ENCODE results near the gene NKG7. TPM values are rescaled to one million over a fixed set of nuclear protein-coding genes. Genes with fewer than 3 reads are reported as not detected.
A peak's percentile ranks its signal among the peaks of the same experiment; 100 is the strongest.

NKG7 gene
- total and polyA plus RNA-seq, 2 of the 13 experiments (the other 11 are each of a cell fraction or from before 2014, with no cell fraction given), result 0.40 TPM; not detected in 1

DNA sequence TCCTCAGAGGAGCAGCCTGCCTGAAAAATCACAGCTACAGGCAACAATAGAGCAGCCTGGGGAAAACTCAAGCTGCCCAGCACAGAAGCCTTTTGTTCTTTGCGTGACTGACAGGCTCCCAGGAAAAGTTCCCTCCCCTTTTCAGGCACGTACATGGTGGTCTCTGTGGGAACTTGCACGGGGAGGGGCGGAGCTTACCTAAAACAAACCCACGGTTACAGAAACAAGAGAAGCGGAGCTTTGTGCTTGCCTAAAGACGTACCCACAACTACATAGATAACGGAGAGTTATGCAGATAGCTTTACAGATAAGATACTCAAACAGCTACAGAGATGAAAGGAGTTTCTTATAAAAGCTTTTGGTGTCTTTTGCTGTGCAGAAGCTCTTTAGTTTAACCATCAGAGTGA is 17.7 kb downstream of the NKG7 start (continued):
- TF ChIP-seq, protein P1, sequence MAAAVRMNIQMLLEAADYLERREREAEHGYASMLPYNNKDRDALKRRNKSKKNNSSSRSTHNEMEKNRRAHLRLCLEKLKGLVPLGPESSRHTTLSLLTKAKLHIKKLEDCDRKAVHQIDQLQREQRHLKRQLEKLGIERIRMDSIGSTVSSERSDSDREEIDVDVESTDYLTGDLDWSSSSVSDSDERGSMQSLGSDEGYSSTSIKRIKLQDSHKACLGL (CRISPR knock-in tag; IDR thresholded peaks at IDR 0.05), result no peak
- peak; percentile 94 for TF ChIP-seq ISL2 (CRISPR knock-in tag; IDR thresholded peaks at IDR 0.05)
- TF ChIP-seq KDM3A (CRISPR knock-in tag; IDR thresholded peaks at IDR 0.05; ENCODE audit: low read depth), result no peak; the same call in 1 of the 2 replicates
- TF ChIP-seq, protein P2, sequence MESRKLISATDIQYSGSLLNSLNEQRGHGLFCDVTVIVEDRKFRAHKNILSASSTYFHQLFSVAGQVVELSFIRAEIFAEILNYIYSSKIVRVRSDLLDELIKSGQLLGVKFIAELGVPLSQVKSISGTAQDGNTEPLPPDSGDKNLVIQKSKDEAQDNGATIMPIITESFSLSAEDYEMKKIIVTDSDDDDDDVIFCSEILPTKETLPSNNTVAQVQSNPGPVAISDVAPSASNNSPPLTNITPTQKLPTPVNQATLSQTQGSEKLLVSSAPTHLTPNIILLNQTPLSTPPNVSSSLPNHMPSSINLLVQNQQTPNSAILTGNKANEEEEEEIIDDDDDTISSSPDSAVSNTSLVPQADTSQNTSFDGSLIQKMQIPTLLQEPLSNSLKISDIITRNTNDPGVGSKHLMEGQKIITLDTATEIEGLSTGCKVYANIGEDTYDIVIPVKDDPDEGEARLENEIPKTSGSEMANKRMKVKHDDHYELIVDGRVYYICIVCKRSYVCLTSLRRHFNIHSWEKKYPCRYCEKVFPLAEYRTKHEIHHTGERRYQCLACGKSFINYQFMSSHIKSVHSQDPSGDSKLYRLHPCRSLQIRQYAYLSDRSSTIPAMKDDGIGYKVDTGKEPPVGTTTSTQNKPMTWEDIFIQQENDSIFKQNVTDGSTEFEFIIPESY (CRISPR knock-in tag; IDR thresholded peaks at IDR 0.05), result no peak
- TF ChIP-seq SMARCE1 (IDR thresholded peaks at IDR 0.05; ENCODE audit: borderline replicate concordance), result no peak
- TF ChIP-seq SNAI1 (CRISPR knock-in tag; IDR thresholded peaks at IDR 0.05; ENCODE audit: borderline replicate concordance), result no peak
- TF ChIP-seq, protein P3, sequence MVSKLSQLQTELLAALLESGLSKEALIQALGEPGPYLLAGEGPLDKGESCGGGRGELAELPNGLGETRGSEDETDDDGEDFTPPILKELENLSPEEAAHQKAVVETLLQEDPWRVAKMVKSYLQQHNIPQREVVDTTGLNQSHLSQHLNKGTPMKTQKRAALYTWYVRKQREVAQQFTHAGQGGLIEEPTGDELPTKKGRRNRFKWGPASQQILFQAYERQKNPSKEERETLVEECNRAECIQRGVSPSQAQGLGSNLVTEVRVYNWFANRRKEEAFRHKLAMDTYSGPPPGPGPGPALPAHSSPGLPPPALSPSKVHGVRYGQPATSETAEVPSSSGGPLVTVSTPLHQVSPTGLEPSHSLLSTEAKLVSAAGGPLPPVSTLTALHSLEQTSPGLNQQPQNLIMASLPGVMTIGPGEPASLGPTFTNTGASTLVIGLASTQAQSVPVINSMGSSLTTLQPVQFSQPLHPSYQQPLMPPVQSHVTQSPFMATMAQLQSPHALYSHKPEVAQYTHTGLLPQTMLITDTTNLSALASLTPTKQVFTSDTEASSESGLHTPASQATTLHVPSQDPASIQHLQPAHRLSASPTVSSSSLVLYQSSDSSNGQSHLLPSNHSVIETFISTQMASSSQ (IDR thresholded peaks at IDR 0.05; ENCODE audit: low read depth), result 0 out of 2 replicates have a peak, but pooled peaks have one; percentile 34
- TF ChIP-seq, protein P3 (CRISPR knock-in tag; IDR thresholded peaks at IDR 0.05; ENCODE audit: borderline replicate concordance), result peak; percentile 30; the same call in 1 of the 2 replicates
- TF ChIP-seq U2AF2 (IDR thresholded peaks at IDR 0.05; ENCODE audit: low read depth, low read length), result no peak
- TF ChIP-seq ZNF879 (CRISPR knock-in tag; IDR thresholded peaks at IDR 0.05), result no peak
- TF ChIP-seq CBX1 (IDR thresholded peaks at IDR 0.05; ENCODE audit: low read depth), result no peak
- TF ChIP-seq MAFK (conservative IDR thresholded peaks at IDR 0.05 in 1 of 2, IDR thresholded peaks at IDR 0.05 in 1 of 2; ENCODE audit: low read length in 2 of 2), result no peak
- TF ChIP-seq GFI1 (CRISPR knock-in tag; IDR thresholded peaks at IDR 0.05; ENCODE audit: borderline replicate concordance), result peak; percentile 96
- TF ChIP-seq NFE2L1 (CRISPR knock-in tag; IDR thresholded peaks at IDR 0.05; ENCODE audit: borderline replicate concordance), result no peak
- TF ChIP-seq, protein P4, sequence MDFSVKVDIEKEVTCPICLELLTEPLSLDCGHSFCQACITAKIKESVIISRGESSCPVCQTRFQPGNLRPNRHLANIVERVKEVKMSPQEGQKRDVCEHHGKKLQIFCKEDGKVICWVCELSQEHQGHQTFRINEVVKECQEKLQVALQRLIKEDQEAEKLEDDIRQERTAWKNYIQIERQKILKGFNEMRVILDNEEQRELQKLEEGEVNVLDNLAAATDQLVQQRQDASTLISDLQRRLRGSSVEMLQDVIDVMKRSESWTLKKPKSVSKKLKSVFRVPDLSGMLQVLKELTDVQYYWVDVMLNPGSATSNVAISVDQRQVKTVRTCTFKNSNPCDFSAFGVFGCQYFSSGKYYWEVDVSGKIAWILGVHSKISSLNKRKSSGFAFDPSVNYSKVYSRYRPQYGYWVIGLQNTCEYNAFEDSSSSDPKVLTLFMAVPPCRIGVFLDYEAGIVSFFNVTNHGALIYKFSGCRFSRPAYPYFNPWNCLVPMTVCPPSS (IDR thresholded peaks at IDR 0.05), result no peak
- TF ChIP-seq RBFOX2 (IDR thresholded peaks at IDR 0.05; ENCODE audit: low read depth, low read length), result no peak
- TF ChIP-seq SKI (IDR thresholded peaks at IDR 0.05; ENCODE audit: partially characterized antibody), result no peak
- peak; percentile 53; the same call in 1 of the 2 replicates for TF ChIP-seq PHF21A (CRISPR knock-in tag; IDR thresholded peaks at IDR 0.05)
- TF ChIP-seq, protein P5, sequence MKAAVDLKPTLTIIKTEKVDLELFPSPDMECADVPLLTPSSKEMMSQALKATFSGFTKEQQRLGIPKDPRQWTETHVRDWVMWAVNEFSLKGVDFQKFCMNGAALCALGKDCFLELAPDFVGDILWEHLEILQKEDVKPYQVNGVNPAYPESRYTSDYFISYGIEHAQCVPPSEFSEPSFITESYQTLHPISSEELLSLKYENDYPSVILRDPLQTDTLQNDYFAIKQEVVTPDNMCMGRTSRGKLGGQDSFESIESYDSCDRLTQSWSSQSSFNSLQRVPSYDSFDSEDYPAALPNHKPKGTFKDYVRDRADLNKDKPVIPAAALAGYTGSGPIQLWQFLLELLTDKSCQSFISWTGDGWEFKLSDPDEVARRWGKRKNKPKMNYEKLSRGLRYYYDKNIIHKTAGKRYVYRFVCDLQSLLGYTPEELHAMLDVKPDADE (CRISPR knock-in tag; IDR thresholded peaks at IDR 0.05), result no peak
- TF ChIP-seq, protein P6, sequence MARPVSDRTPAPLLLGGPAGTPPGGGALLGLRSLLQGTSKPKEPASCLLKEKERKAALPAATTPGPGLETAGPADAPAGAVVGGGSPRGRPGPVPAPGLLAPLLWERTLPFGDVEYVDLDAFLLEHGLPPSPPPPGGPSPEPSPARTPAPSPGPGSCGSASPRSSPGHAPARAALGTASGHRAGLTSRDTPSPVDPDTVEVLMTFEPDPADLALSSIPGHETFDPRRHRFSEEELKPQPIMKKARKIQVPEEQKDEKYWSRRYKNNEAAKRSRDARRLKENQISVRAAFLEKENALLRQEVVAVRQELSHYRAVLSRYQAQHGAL (CRISPR knock-in tag; IDR thresholded peaks at IDR 0.05; ENCODE audit: not compliant biosample characterization), result no peak
- TF ChIP-seq RAD51 (IDR thresholded peaks at IDR 0.05; ENCODE audit: borderline replicate concordance), result no peak
- no peak; the same call in 1 of the 2 replicates for TF ChIP-seq MEF2D (CRISPR knock-in tag; IDR thresholded peaks at IDR 0.05)

Data from HepG2 (cell line).